HepG2 (cell line): ENCODE data around the gene SPG7. TPM values are rescaled to one million over a fixed set of nuclear protein-coding genes. Genes with fewer than 3 reads are reported as not detected.

Source experiments
- ARHGAP35 ChIP-seq: sonication (generic); formaldehyde crosslinking; IDR thresholded peaks from 2 replicates; pipeline ENCODE4 v1.9.0; 2022; ENCODE audit warnings: mild to moderate bottlenecking, inconsistent platforms, moderate library complexity, missing genetic modification reagents, borderline replicate concordance
- CREB3 ChIP-seq: sonication (generic); formaldehyde crosslinking; IDR thresholded peaks from 2 replicates; pipeline ENCODE4 v1.5.0; 2020; ENCODE audit warnings: missing genetic modification reagents
- MEIS2 ChIP-seq: sonication (generic); formaldehyde crosslinking; IDR thresholded peaks from 2 replicates; pipeline ENCODE4 v1.9.0; 2021; ENCODE audit warnings: mild to moderate bottlenecking, missing genetic modification reagents
- MIER2 ChIP-seq: IDR thresholded peaks from 2 replicates; pipeline ENCODE4 v1.6.1; 2016; ENCODE audit warnings: missing biosample characterization, missing genetic modification reagents
- MNT ChIP-seq: fragments of 450-650 bp; IDR thresholded peaks from 2 replicates; pipeline ENCODE4 v1.6.1; 2016
- NCOR1 ChIP-seq: fragments of 200-600 bp; sonication (generic); IDR thresholded peaks from 2 replicates; pipeline ENCODE4 v1.7.0; 2017; ENCODE audit warnings: antibody characterized with exemption, low read length, borderline replicate concordance
- NFE2L2 ChIP-seq: fragments of 150-350 bp; IDR thresholded peaks from 2 replicates; pipeline ENCODE4 v1.6.1; 2014; ENCODE audit warnings: low read length
- PHF21A ChIP-seq: sonication (generic); formaldehyde crosslinking; IDR thresholded peaks from 2 replicates; pipeline ENCODE4 v1.5.0; 2020; ENCODE audit warnings: mild to moderate bottlenecking, missing genetic modification reagents
- SNRNP70 ChIP-seq: fragments of 200-400 bp; formaldehyde crosslinking; IDR thresholded peaks from 2 replicates; pipeline ENCODE4 v1.6.1; 2017; ENCODE audit warnings: mild to moderate bottlenecking, low read depth, low read length, moderate library complexity
- ZBTB2 ChIP-seq: sonication (generic); formaldehyde crosslinking; IDR thresholded peaks from 2 replicates; pipeline ENCODE4 v1.8.0; 2022; ENCODE audit warnings: low read depth, missing genetic modification reagents
- ZBTB3 ChIP-seq: sonication (generic); formaldehyde crosslinking; IDR thresholded peaks from 2 replicates; pipeline ENCODE4 v1.4.0; 2020; ENCODE audit warnings: low read depth, mild to moderate bottlenecking, moderate library complexity, missing genetic modification reagents, borderline replicate concordance
- ZNF10 ChIP-seq: sonication (generic); formaldehyde crosslinking; IDR thresholded peaks from 2 replicates; pipeline ENCODE4 v1.4.0; 2020; ENCODE audit warnings: mild to moderate bottlenecking, low read depth, missing genetic modification reagents, borderline replicate concordance
- ZNF224 ChIP-seq: sonication (generic); formaldehyde crosslinking; IDR thresholded peaks from 2 replicates; pipeline ENCODE4 v1.5.0; 2020; ENCODE audit warnings: mild to moderate bottlenecking, missing genetic modification reagents
- ZNF24 ChIP-seq: fragments of 450-650 bp; IDR thresholded peaks from 2 replicates; pipeline ENCODE4 v1.6.1; 2017; ENCODE audit warnings: antibody characterized with exemption, mild to moderate bottlenecking
- ZNF614 ChIP-seq: IDR thresholded peaks from 2 replicates; pipeline ENCODE4 v1.6.1; 2018; ENCODE audit warnings: missing biosample characterization, missing genetic modification reagents, inconsistent platforms, borderline replicate concordance
- ZNF616 ChIP-seq: sonication (generic); formaldehyde crosslinking; IDR thresholded peaks from 2 replicates; pipeline ENCODE4 v1.5.0; 2020; ENCODE audit warnings: low read depth, mild to moderate bottlenecking, missing genetic modification reagents
- ZNF678 ChIP-seq: sonication (generic); formaldehyde crosslinking; IDR thresholded peaks from 2 replicates; pipeline ENCODE4 v1.4.0; 2020; ENCODE audit warnings: mild to moderate bottlenecking, missing genetic modification reagents
- ZNF781 ChIP-seq: sonication (generic); formaldehyde crosslinking; IDR thresholded peaks from 2 replicates; pipeline ENCODE4 v1.5.1; 2020; ENCODE audit warnings: borderline replicate concordance, mild to moderate bottlenecking, missing genetic modification reagents; ENCODE audit errors: not compliant biosample characterization
- ZNF839 ChIP-seq: sonication (generic); formaldehyde crosslinking; IDR thresholded peaks from 2 replicates; pipeline ENCODE4 v1.4.0; 2020; ENCODE audit warnings: missing genetic modification reagents, mild to moderate bottlenecking, borderline replicate concordance
- ZSCAN30 ChIP-seq: sonication (generic); formaldehyde crosslinking; IDR thresholded peaks from 2 replicates; pipeline ENCODE4 v1.5.0; 2020; ENCODE audit warnings: mild to moderate bottlenecking, missing genetic modification reagents
- polyA plus RNA-seq, 8 experiments: library from polyadenylated mRNA; depleted of rRNA in 3 of 8; stranded (reverse) in 7 of 8; unstranded in 1 of 8; fragments of >200 nt; fragmentation: Illumina TruSeq in 4 of 8; extraction: Trizol in 4 of 8; gene quantifications; 2 replicates each; pipeline versions ENCODE4 v1.2.1 to v1.2.3, GENCODE V29; 2011 to 2016; ENCODE audit warnings: low read depth in 4 of 8, missing spikeins in 1 of 8, mixed read lengths in 1 of 8; ENCODE audit not compliant: insufficient read depth in 1 of 8
- total RNA-seq, 5 experiments: library from RNA; depleted of rRNA; stranded (reverse); fragments of >200 nt; fragmentation: Illumina TruSeq; extraction: Trizol; gene quantifications; 2 replicates each; pipeline ENCODE4 v1.2.3, GENCODE V29; 2016; ENCODE audit warnings: low read depth in 1 of 5
- TF ChIP-seq, protein P1 (sequence below): sonication (generic); formaldehyde crosslinking; IDR thresholded peaks from 2 replicates; pipeline ENCODE4 v1.4.0; 2020; ENCODE audit warnings: missing genetic modification reagents

SPG7 gene
- total and polyA plus RNA-seq, 2 of the 13 experiments (the other 11 are each of a cell fraction or from before 2014, with no cell fraction given): 66.0 to 136 TPM

- TF ChIP-seq ZNF678 (CRISPR knock-in tag) (peak; percentile 88; the same call in 1 of the 2 replicates), ZSCAN30 (CRISPR knock-in tag) (no peak), MEIS2 (CRISPR knock-in tag) (peak; percentile 89; the same call in 1 of the 2 replicates), ZNF24 (no peak), ZNF839 (CRISPR knock-in tag) (peak; percentile 83; the same call in 1 of the 2 replicates), MIER2 (peak; percentile 74; the same call in 1 of the 2 replicates), ARHGAP35 (CRISPR knock-in tag) (peak; percentile 87), ZNF616 (CRISPR knock-in tag) (no peak), MNT (peak; percentile 77), SNRNP70 (no peak), NCOR1 (peak; percentile 94), NFE2L2 (no peak), PHF21A (CRISPR knock-in tag) (peak; percentile 97), ZBTB2 (CRISPR knock-in tag) (peak; percentile 76), ZBTB3 (no peak; the same call in 1 of the 2 replicates), ZNF614 (CRISPR knock-in tag) (peak; percentile 89; the same call in 1 of the 2 replicates), CREB3 (no peak), ZNF10 (CRISPR knock-in tag) (no peak), ZNF781 (CRISPR knock-in tag) (peak; percentile 90), ZNF224 (CRISPR knock-in tag) (no peak)
- TF ChIP-seq, protein P1, sequence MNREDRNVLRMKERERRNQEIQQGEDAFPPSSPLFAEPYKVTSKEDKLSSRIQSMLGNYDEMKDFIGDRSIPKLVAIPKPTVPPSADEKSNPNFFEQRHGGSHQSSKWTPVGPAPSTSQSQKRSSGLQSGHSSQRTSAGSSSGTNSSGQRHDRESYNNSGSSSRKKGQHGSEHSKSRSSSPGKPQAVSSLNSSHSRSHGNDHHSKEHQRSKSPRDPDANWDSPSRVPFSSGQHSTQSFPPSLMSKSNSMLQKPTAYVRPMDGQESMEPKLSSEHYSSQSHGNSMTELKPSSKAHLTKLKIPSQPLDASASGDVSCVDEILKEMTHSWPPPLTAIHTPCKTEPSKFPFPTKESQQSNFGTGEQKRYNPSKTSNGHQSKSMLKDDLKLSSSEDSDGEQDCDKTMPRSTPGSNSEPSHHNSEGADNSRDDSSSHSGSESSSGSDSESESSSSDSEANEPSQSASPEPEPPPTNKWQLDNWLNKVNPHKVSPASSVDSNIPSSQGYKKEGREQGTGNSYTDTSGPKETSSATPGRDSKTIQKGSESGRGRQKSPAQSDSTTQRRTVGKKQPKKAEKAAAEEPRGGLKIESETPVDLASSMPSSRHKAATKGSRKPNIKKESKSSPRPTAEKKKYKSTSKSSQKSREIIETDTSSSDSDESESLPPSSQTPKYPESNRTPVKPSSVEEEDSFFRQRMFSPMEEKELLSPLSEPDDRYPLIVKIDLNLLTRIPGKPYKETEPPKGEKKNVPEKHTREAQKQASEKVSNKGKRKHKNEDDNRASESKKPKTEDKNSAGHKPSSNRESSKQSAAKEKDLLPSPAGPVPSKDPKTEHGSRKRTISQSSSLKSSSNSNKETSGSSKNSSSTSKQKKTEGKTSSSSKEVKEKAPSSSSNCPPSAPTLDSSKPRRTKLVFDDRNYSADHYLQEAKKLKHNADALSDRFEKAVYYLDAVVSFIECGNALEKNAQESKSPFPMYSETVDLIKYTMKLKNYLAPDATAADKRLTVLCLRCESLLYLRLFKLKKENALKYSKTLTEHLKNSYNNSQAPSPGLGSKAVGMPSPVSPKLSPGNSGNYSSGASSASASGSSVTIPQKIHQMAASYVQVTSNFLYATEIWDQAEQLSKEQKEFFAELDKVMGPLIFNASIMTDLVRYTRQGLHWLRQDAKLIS: no peak
These were observed 2.7 kb upstream of the SPG7 start (continued) for GRCh38 chr16:89505204-89506112.
